AG08395 (cell line): ENCODE results near the gene XPO6.
"Not testable (repeated sequence)": the region's sequence is repeated elsewhere in the genome, so short reads cannot be mapped to it uniquely, and the experiment has no call there.

Experiments used
- DNase-seq: peaks from one replicate; pipeline ENCODE4 v3.0.0; 2012; ENCODE audit warnings: mixed read lengths, low spot score

The XPO6 gene

DNA sequence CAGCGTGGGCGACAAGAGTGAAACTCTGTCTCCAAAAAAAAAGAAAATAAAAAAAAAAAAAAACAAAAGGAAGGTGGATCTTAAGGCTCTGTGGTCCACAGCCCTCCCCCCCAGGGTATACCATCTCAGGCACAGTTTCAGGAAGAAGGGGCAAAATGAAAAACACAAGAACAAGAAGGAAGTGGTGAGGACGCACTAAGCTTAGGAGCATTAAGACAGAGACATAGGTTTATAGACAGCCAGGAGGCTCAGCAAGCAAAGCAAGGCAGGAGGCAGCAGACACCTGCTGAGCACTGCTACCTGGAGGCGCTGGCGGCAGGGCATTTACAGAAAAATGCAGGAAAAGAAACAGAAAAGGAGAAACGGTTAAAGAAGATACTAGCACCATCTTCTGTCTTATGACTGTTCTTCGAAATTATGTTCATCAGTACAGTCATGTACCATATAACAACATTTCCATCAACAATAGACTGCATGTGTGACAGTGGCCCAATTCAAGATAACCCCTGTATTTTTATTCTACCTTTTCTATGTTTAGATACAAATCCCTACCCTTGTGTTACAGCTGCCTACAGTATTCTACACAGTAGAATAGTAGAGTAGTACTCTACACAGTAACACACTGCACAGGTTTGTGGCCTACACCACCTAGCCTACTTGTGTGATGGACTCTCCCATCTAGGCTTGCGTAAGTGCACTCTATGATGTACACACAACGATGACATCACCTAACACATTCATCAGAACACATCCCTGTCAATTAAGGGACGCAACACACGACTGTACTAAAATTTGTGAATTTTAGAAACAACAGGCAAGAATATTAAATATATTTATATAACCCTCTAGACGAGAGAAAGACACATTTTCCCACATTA lies 62.5 kb downstream of the XPO6 start:
- no peak for DNase-seq

DNA sequence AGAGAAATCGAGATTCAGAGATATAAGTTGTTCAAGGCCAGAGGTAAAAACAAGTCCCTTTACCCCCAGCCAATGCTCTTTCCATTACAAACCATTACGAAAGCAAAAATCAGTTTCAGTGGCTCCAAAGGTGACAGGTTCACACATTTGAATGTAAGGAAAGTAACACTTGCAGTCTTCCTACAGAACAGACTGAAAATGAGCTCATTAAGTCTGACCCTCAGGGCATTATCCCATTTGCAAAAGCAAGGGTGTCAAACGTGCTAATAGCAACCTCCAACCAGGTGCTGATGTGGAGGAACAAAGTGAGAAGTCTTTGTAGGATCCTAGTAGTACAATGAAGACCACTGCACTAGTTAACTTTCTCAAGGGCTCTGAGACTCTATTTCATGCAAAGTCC lies 65.2 kb downstream of the XPO6 start:
- DNase-seq, result no peak

DNA sequence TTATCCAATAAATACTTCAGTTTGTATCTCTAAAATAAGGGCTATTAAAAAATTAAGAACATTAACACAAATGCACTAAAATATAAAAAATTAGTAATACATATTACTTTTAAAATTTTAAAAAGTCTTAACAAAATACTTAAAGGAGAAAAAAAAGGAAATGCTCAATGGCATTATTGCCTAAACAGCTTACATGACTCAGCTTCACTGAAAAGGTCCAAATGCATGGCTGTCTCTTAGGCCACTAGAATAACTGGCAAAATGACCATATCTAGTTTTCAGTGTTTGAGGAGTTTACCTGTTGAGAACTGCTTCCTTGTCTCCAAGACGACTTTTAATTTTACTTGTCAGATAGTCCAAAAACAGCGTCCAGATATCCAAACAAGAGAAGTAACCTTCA lies 66.0 kb downstream of the XPO6 start:
- no peak for DNase-seq

DNA sequence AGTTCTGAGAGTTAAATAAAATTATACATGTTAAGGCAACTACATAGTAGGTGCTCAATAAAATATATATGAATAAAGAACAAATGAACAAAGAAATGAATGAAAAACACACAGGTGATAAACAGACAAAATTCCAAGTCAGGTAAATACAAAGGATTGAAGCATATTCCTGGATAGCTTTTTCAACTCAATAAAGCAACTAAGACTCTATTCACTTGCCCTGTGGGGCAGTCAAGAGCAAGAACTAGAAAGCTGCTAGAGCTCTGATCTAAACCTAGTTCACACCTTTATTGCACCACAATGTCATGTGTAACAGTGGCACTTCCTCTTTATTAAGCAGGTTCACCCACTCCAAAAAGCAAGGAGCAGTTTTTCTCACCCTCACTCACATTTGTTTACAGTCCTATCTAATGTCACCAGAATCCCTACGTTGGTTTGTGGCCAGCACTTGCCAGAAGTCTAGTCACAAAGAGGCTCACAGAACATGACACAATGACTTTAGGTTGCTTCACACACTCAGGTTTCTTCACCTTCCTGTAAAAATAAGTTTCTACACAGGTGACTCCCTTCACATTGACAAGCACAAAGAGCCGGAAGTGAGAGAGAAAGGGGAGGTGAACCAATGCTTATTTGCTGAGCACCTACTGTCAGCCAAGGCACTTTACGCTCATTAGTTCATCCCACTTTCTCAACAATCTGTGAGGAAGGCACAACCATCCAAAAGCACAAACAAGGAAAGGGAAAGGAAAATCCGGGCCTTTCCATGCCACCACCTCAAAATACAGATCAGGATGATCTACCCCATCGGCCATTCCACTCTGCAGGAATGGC lies 70.8 kb downstream of the XPO6 start:
- DNase-seq, result no peak

DNA sequence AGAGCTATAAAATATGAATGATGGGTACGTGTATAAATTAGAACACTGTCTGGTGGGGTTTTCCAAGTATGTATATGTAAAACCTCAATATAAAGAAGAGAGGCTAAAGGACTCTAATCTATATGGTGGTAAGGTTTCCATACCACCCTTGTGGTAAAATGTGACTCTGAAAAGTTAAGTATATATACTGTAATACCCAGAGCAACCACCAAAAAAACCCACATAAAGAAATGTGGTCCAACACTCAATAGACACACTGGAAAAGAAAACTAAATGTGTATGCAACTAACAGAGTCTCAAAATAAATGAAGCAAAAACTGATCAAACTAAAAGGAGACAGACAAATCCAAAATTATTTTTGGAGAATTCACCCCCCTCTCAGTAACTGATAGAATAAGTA lies 72.2 kb downstream of the XPO6 start:
- DNase-seq, result no peak

DNA sequence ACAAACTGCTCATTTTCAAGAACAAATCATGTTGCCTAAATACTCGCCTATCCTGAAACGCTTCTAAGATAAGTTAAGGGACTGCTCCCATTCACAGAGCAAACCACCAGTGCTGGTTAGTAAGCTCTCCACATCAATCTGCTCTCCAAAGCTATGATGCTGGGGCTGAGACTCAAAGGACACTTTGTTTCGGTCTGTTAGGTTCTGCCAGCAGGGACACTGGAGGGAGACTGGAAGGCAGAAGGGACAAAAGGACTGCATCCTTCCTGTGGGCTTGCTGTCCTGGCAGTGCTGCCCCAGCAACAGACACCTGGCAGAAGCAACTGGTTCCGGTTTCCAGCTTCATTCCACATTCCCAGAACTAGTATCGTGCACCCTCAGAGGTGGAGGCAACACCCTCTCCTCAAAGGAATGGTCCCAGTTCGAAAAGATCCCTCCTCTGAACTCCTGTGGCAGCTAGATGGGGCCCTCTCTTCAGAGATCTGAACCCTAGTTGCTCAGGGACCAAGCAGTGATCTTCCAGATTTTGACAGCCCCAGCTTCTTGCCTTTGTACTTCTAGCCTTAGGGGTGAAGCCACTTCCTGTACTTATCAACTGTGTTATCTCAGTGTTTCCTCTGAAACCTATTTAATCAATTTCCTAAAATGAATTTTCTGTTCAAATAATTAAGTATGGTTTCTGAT lies 74.9 kb downstream of the XPO6 start:
- no peak for DNase-seq

DNA sequence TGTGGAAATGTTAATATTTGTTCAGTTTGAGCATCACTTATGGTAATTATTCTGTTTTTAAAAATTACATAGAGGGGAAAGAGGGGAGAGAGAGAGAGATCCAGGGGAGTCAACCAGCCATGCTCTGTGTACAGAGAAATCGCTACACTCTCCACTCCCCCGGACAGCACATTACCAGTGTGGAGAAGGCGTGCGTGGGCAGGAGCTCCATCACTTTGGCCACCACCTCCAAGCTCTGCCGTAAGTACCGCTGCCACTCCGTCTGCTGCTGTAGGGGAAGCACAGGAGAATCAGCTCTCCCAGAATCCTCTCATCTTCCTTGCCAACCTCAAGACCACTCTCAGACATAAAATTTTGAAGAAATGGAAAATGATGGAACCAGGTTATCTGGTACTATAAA lies 78.1 kb downstream of the XPO6 start:
- no peak for DNase-seq

DNA sequence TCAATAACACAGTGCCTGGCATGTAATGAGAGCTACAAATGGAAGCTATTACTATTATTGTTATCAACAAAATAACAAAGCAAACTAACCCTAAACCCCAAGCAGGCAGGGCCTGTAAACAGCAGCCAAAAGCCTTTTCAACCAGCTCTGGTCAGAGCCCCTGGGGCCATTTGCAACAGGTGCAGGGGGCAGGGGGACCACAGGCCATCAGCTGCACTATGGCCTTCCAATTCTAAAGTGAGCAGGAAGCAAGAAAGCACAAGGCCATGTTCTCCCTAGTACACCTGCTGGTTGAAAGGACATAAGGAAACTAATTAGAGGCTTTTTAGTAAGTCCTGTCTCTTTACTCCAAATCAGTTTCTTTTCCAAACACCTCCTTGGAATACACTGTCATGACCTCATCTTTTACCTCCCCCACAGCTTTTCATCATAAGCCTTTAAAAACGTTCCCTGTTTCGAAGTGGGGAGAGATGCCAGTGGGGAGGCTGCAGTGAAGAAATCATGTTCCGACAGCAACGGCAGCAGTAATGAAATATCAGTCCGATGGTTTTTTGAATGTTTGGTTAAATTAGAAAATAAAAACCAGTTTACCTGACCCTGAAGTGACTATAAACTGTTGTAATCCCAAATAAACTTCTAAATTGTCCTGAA lies 79.9 kb downstream of the XPO6 start:
- no peak for DNase-seq

DNA sequence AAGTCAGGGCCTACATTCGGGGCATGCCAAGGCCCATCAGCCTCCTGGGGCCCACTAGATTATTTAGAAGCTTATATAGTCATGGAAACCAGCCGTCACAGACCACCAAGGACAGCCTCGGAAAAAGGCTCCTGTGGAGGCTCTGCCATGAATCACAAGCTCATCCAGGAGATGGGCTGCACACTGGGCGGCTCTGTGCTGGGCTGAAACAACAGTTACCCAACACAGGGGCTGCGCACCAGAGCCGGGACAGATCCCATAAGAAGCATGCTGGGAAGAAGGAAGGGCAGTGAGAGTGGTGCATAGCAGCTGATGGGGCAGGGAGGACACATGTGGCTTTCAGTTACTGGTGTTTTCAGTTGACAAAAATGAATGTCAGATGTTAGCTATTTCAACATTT lies 80.6 kb downstream of the XPO6 start:
- DNase-seq, result peak; percentile 50

DNA sequence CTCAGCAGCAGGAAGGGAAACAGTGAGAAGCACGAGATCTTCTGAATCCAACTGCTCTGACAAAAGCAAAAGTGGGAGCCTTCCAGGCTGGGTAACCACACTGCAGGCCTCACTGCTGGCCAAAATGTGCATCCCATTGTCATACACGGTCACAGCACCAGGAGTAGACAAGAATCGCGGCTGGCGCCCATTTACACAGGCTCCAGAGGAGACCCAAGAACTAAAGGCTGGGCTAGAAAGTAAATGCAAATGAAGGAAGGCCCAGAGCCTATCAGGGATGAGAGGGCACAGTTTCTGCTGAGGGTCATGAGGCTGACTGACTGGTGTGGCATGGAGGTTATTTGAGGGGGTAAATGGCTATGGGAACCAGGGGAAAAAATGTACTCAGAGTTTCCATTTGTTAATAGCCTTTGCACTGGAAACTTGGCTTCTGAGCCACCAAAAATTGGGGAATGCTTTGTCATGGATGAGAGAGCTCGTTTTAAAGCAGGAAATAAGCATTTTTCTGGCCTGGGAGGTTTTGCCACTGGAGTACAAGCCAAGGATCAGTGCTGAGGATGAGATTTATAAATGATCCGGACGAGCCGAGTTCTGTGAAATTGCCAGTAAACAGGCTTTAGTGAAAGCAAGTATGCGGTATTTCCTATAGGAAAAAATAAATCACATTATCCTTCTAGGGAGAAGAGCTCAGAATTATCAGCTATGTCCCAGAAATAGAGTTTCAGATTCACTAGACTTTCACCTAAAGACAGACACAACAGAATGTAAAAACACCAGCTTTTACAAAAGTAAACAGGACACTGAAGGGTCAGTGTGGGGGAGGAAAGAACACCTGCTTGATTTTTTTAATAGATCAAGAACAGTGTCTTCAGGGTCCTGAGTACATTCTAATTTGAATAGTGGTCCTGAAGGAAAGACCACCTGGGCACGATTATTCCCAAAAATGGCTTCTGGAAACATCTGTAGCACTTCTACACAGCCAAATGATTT lies 81.4 kb downstream of the XPO6 start:
- DNase-seq, result peak; percentile 77

DNA sequence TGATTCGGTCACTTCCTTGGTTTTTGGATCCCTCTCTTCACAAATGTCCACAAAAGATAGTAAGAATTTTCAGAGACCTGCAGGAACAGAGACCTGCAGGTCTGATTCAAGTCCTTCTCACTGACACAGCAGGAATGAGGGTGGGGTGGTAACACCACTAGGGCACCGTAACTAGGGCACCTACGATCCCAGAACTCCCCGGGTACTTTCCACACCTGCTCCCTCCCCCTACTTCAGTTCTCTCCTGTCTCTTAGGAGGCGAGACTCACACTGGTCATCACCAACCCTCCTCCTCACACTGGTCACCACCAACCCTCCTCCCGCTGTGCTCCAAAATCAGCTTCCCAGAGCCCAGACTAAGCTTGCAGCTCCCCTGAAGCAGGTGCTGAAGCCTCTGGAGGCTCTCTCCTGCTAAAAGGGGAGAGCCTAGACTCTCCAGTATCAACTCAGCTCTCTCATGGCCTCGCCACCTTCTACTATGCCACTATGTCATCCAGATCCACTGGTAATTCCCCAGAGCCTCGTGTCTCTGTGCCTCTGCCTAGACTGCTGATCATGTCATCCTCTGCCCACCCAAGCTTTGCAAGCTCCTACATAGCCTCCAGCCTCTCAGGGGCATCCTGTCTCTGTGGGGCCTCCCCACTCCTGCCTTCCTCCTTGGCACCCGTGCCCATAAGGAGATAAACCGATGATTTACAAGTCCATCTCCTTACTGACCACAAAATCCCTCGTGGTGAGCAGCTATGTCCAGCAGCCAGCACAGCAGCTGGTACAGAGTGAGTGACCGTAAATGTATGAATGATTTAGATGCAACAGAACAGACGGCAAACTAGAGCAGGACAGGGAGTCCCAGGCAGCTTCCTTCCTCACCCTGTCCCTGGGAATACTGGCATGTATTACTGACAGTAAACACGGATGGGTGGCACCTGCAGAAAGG lies 84.8 kb downstream of the XPO6 start:
- DNase-seq, result no peak

DNA sequence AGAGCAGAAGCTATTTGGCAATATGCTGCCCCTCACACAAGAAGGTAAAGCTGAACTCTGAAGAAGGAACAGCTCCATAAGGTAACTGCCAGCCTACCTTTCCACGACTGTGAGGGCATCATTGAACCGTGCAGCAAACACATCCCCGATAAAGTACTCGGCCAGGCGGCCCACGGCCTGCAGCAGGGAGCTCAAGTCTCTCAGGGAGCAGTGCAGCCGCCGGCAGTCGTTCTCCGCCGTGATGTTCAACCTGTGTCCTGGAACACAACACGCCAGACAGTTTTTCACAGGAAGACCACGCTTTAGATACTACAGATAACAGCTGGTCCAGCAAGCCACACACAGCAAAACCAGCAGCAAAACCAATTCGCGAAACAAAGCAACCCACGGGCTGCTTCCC lies 86.2 kb downstream of the XPO6 start:
- DNase-seq, result no peak

DNA sequence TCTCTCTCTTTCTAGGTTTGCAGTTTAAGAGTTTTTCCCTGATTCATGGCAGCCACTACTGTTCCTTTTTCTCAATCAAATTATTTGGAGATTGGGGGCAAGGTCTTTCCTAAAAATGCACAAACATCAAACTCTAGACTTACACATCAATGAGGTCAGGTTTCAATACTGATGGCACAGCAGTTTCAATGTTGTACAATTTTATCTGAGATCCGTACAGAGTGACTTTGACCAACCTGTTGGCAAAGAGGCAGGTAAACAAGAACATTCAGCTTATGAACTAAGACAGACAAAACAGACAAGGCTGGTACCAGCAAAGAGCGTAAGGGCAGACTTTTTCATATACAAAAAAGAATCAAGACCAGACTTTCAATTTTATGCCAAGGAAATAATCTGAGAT lies 90.2 kb downstream of the XPO6 start:
- no peak for DNase-seq

DNA sequence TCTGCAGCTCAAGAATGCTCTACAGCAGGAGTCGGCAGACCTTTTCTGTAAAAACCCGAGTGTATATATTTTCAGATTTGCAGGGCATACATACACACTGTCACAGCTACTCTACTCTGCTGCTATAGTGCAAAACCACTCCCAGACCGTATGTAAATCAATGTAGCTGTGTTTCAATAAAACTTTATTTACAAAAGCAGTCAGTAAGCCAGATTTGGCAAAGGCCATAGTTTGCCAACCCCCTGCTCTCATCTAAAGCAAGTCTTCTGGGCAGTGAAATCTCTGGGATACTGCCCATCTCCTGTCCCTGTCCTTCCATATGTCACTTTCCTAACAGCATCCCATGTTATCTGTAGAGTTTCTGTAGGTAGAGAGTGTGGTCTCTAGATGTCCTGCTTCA lies 91.0 kb downstream of the XPO6 start:
- DNase-seq, result no peak

DNA sequence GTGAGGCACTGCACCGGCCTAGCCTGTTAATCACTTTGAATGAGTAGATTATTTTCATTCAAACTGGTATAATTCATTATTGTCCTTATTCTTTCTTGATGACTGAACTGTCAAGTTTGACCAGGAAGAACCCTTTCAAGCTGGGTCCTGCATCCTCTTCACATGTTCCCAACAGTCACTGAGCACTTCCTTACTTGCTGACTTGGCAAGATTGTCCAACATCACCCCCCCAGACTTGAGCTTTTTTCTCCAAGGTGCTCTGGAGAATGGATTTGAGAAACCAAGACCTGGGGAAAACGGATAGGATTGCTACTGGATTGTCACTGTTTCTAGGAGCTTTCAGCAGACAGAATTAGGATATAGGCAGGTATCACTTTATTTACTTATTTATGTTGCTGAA lies 93.1 kb downstream of the XPO6 start:
- DNase-seq, result no peak

DNA sequence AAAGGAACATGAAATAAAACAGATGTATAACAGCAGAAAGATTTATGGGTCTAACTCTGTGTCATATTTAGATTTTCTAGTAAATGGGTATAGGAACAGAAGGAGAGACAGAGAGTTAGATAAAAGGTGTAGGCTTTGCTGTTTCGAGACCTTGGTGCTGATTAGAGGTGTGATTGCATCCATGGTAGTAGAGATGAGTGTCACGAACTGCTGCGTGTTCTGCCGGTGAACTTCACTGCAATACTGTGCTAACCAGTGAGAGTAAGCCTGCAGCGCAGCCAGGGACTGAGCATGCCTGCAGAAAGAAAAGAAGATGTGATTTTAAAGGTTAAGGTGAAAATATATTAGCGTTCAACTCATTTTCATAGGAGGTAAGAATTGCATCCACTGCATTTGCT lies 94.6 kb downstream of the XPO6 start:
- DNase-seq, result no peak

DNA sequence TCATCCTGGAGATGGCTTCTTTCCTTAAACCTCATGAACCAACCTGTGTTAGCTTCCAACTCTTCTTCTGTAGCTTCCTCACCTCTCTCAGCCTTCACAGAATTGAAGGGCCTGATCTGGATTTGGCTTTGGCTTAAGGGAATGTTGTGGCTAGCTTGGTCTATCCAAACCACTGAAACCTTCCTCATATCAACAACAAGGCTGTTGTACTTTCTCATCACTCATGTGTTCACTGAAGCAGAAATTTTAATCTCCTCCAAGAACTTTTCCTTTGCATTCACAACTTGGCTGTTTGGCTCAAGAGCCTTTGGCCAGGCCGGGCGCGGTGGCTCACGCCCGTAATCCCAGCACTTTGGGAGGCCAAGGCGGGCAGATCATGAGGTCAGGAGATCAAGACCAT lies 95.9 kb downstream of the XPO6 start:
- DNase-seq, result not testable (repeated sequence)

DNA sequence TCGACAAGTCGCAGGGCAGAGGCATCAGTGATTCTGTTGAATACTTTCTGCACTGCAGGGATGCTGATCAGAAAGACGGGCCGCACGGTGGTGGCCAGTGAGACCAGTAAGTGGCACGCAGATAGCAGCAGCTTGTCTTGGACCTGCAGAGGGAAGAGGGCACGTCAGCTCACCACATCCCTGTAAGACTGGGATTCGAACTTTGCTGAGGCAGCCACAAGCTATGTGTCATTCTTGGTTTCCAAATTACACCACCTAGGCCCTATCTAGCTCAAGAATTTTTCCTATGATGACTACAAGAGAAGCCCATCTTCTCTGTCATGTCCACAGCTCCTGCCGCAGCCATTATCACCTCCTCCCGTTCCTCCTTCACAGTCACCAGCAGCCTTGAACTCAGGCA lies 98.9 kb downstream of the XPO6 start:
- DNase-seq, result no peak

DNA sequence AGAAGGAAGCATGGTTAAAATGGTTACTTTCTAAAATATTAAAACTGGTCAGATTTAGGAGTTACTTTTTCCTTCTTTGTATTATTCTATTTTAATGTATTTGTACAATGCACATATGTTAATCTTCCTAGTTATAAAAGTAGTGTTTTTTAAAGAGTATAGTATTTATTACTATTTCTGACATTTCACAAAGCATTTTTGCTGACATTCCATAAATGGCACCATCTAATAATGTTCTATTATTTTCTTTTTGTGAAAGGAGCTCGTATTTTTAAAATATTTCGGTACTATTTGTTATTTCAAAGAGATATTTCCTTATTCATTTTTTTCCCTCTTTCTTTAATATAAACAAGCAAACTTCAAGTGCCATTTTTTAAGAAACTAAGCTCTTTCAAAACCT lies 100.8 kb downstream of the XPO6 start:
- DNase-seq, result no peak

DNA sequence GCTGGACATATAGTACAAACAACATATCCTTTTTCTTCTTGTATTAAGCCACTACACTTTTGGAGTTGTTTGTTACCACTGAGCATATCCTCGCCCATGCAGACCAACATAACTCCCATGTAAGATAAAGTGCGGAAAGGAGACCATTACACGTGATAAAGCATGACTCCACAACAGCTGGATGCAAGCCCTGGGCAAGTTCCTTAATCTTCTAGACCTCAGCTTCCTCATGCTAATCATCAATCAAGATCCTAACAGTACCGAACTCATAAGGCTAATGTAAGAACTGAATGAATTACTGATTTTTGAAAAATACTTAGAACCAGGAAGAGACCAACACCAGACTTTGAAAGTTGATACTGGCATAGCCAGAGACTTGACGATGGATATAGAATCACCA lies 101.3 kb downstream of the XPO6 start:
- no peak for DNase-seq
